ENCODE data around the gene PITHD1. TPM values are rescaled to one million over a fixed set of nuclear protein-coding genes. Genes with fewer than 3 reads are reported as not detected.

Gene PITHD1
- polyA plus RNA-seq, 2 donors = 41.3 to 57.2 TPM

- WGBS, 2 donors = 78 to 79% methylated on average over 3 of the region's 3 CpGs
Observed at GRCh38 chr1:23836037-23836436, 57.8 kb downstream of the PITHD1 start.

More at GRCh38 chr1:23836037-23836436, 57.8 kb downstream of the PITHD1 start:
- H3K36me3 ChIP-seq (ENCODE audit: control insufficient read depth in 2 of 2, insufficient read depth in 2 of 2, low read length in 1 of 2) = no peaks in the 10 kb centered on the region
- H3K27me3 ChIP-seq (ENCODE audit: control insufficient read depth in 1 of 2, insufficient read depth in 2 of 2, low read length in 2 of 2) = no peaks in the 10 kb centered on the region
- no peak overlapping the region for H3K27ac ChIP-seq (ENCODE audit: low read depth in 2 of 2, low read length in 1 of 2)
- no peak overlapping the region for H3K4me3 ChIP-seq (ENCODE audit: low read depth in 1 of 2, low read length in 2 of 2)
- no peaks in the 10 kb centered on the region for H3K9me3 ChIP-seq (ENCODE audit: control insufficient read depth in 2 of 2, insufficient read depth in 1 of 2, low read depth in 1 of 2, low read length in 1 of 2)
- peaks cover 0 to 6% of the 10 kb centered on the region in 2 donors for H3K4me1 ChIP-seq (ENCODE audit: control insufficient read depth in 2 of 2, insufficient read depth in 2 of 2, low read length in 1 of 2)

Other genes with a start within 250 kb of the PITHD1 start
- 1 to 10 TPM; 5.4 to 7.4 TPM for gene E2F2, start 247.2 kb upstream of the PITHD1 start, polyA plus RNA-seq
- gene ID3, start 218.9 kb upstream of the PITHD1 start, polyA plus RNA-seq = 10 to 100 TPM; 24.4 to 44.2 TPM
- 1,000 to 10,000 TPM; 2,294 to 2,445 TPM for gene RPL11, start 86.6 kb upstream of the PITHD1 start, polyA plus RNA-seq
- gene ELOA, start 34.9 kb upstream of the PITHD1 start, polyA plus RNA-seq = 10 to 100 TPM in 1 of 2 donors, 1 to 10 TPM in 1; 9.9 to 15.9 TPM
- 10 to 100 TPM; 44.4 to 63.7 TPM for gene LYPLA2, start 12.7 kb downstream of the PITHD1 start, polyA plus RNA-seq
- gene GALE, start 22.3 kb downstream of the PITHD1 start, polyA plus RNA-seq = 100 to 1,000 TPM in 1 of 2 donors, 10 to 100 TPM in 1; 76.6 to 120 TPM
- gene HMGCL, start 47.0 kb downstream of the PITHD1 start, polyA plus RNA-seq = 10 to 100 TPM; 16.8 to 27.4 TPM
- 10 to 100 TPM in 1 of 2 donors, 1 to 10 TPM in 1; 7.3 to 10.2 TPM for gene FUCA1, start 89.9 kb downstream of the PITHD1 start, polyA plus RNA-seq
- gene CNR2, start 134.9 kb downstream of the PITHD1 start, polyA plus RNA-seq = under 1 TPM; 0.01 to 0.02 TPM
- 10 to 100 TPM; 54.2 to 69.1 TPM for gene PNRC2, start 181.4 kb downstream of the PITHD1 start, polyA plus RNA-seq
- gene SRSF10, start 201.9 kb downstream of the PITHD1 start, polyA plus RNA-seq = 10 to 100 TPM; 42.3 to 57.9 TPM